Measurements from ENCODE around the gene PCSK1. TPM values are rescaled to one million over a fixed set of nuclear protein-coding genes. Genes with fewer than 3 reads are reported as not detected.
"Not testable (repeated sequence)": the region's sequence is repeated elsewhere in the genome, so short reads cannot be mapped to it uniquely, and the experiment has no call there.

Gene PCSK1
- total RNA-seq, 1 experiment from 2014 or later = not detected

- no peak for DNase-seq (ENCODE audit: low spot score)
Observed at GRCh38 chr5:96373381-96373733, 59.7 kb downstream of the PCSK1 start.

GRCh38 chr5:96372726-96373380, 60.2 kb downstream of the PCSK1 start:
- no peak for DNase-seq (ENCODE audit: low spot score)

- no peak for DNase-seq (ENCODE audit: low spot score)
Observed at GRCh38 chr5:96370976-96371375, 62.1 kb downstream of the PCSK1 start.

- not testable (repeated sequence) for DNase-seq (ENCODE audit: low spot score)
Observed at GRCh38 chr5:96367337-96367736, 65.7 kb downstream of the PCSK1 start.

- DNase-seq (ENCODE audit: low spot score) = no peak
Observed at GRCh38 chr5:96354237-96354636, 78.8 kb downstream of the PCSK1 start.

GRCh38 chr5:96353220-96353619, 79.8 kb downstream of the PCSK1 start:
- no peak for DNase-seq (ENCODE audit: low spot score)

- no peak for DNase-seq (ENCODE audit: low spot score)
Observed at GRCh38 chr5:96350678-96351077, 82.4 kb downstream of the PCSK1 start.

- no peak for DNase-seq (ENCODE audit: low spot score)
Observed at GRCh38 chr5:96348536-96348935, 84.5 kb downstream of the PCSK1 start.

- DNase-seq (ENCODE audit: low spot score) = no peak
Observed at GRCh38 chr5:96347502-96348292, 85.4 kb downstream of the PCSK1 start.

- DNase-seq (ENCODE audit: low spot score) = peak; percentile 70
Observed at GRCh38 chr5:96344678-96345577, 88.1 kb downstream of the PCSK1 start.

GRCh38 chr5:96343094-96343493, 90.0 kb downstream of the PCSK1 start:
- DNase-seq (ENCODE audit: low spot score) = no peak

GRCh38 chr5:96342581-96342980, 90.5 kb downstream of the PCSK1 start:
- DNase-seq (ENCODE audit: low spot score) = no peak

Other genes with a start within 250 kb of the PCSK1 start
- gene CAST, start 229.1 kb upstream of the PCSK1 start, total RNA-seq (2014; rRNA removed; shearing (Covaris generic)) = 35.6 and 37.2 TPM in 2 replicates

Data from HT-29 (cell line).